Measurements from ENCODE around the gene ACACA. TPM values are rescaled to one million over a fixed set of nuclear protein-coding genes. Genes with fewer than 3 reads are reported as not detected.

ACACA gene
- polyA plus RNA-seq, 4 donors = 7.0 to 30.0 (median 16.6) TPM

DNA sequence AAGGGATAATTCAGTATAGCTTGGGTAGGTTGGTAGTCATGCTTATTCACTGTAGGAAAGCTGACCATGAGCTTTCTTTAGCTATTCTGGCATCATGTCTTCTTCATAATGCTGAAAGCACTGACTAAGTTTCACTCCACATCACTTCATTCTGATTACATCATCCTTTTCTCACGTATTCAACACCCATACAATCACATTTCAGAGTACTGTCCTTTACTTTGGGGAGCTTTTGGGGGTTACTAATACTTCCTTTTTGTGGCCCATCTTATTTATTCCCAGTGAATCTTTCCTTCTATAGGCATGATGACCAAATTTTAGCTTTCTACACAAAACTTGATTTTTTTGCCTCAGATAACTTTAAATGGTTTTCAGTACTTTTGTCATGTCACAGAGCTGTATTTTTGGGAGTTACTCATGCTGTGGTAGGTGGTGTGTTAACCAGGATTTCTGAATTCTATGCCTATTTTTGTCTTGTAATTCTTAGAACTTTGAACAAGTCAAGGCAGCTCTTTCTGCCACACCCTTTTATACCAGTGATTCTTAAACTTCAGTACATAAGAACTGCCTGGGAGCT is 23.5 kb upstream of the ACACA start:
- Histone ChIP-seq H3K27ac (ENCODE audit: low read depth in 1 of 3, low read length in 2 of 3) (no peak overlapping the region), H3K36me3 (ENCODE audit: control insufficient read depth in 3 of 3, insufficient read depth in 2 of 3, low read depth in 1 of 3, low read length in 3 of 3) (peaks cover 7 to 41% (median 15%) of the 10 kb centered on the region in 3 donors), H3K27me3 (ENCODE audit: control insufficient read depth in 3 of 3, insufficient read depth in 3 of 3, low read length in 3 of 3) (no peaks in the 10 kb centered on the region), H3K9me3 (ENCODE audit: control insufficient read depth in 2 of 2, insufficient read depth in 1 of 2, low read depth in 1 of 2, low read length in 1 of 2) (no peaks in the 10 kb centered on the region), H3K4me1 (ENCODE audit: control insufficient read depth in 3 of 3, insufficient read depth in 2 of 3, low read depth in 1 of 3, low read length in 2 of 3) (no peaks in the 10 kb centered on the region), H3K4me3 (ENCODE audit: low read depth in 1 of 3, low read length in 3 of 3) (no peak overlapping the region)
- FAIRE-seq (no peak), DNase-seq (no peak)
- WGBS, 3 donors = 37 to 56% (median 53%) methylated on average over 1 of the region's 1 CpG

DNA sequence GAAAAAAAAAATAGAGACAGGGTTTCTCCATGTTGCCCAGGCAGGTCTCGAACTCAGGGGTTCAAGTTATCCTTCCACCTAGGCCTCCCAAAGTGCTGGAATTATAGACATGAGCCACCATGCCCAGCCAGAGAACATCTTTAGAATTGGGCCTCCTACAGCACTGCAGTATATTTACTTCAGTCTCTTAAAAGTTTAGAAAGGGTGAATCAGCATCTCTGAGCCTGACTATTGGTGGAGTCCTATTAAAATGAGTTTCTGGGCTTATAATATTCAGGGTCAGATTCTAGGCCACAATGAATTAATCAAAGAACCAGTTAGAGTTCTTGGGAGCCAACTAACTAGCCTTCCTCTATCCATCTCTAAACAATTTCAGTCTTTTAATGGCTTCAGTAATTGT is 22.8 kb upstream of the ACACA start:
- DNase-seq = no peak
- Histone ChIP-seq H3K4me3 (ENCODE audit: low read depth in 1 of 3, low read length in 3 of 3) (no peak overlapping the region), H3K36me3 (ENCODE audit: control insufficient read depth in 3 of 3, insufficient read depth in 2 of 3, low read depth in 1 of 3, low read length in 3 of 3) (peaks cover 8 to 48% (median 15%) of the 10 kb centered on the region in 3 donors), H3K4me1 (ENCODE audit: control insufficient read depth in 3 of 3, insufficient read depth in 2 of 3, low read depth in 1 of 3, low read length in 2 of 3) (no peaks in the 10 kb centered on the region), H3K27ac (ENCODE audit: low read depth in 1 of 3, low read length in 2 of 3) (no peak overlapping the region), H3K27me3 (ENCODE audit: control insufficient read depth in 3 of 3, insufficient read depth in 3 of 3, low read length in 3 of 3) (no peaks in the 10 kb centered on the region), H3K9me3 (ENCODE audit: control insufficient read depth in 2 of 2, insufficient read depth in 1 of 2, low read depth in 1 of 2, low read length in 1 of 2) (no peaks in the 10 kb centered on the region)
- FAIRE-seq = no peak
- 90 to 100% (median 100%) methylated on average over 1 of the region's 1 CpG for WGBS, 3 donors

DNA sequence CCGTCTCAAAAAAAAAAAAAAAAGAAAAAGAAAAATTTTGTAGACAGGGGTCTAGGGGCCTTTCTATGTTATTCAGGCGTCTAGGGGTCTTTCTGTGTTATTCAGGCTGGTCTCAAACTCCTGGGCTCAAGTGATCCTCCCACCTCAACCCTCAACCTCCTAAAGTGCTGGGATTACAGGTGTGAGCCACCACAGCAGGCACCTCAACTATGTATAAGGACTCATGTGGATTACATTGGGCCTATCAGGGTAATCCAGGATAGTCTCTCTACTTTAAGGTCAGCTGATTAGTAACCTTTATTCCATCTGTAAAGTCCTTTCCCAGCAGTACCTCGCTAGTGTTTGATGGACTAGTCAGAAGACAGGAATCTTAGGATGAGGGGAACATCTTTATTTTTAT is 22.4 kb upstream of the ACACA start:
- Histone ChIP-seq H3K27ac (ENCODE audit: low read depth in 1 of 3, low read length in 2 of 3) (no peak overlapping the region), H3K9me3 (ENCODE audit: control insufficient read depth in 2 of 2, insufficient read depth in 1 of 2, low read depth in 1 of 2, low read length in 1 of 2) (no peaks in the 10 kb centered on the region), H3K4me3 (ENCODE audit: low read depth in 1 of 3, low read length in 3 of 3) (no peak overlapping the region), H3K36me3 (ENCODE audit: control insufficient read depth in 3 of 3, insufficient read depth in 2 of 3, low read depth in 1 of 3, low read length in 3 of 3) (peaks cover 8 to 51% (median 15%) of the 10 kb centered on the region in 3 donors), H3K27me3 (ENCODE audit: control insufficient read depth in 3 of 3, insufficient read depth in 3 of 3, low read length in 3 of 3) (no peaks in the 10 kb centered on the region), H3K4me1 (ENCODE audit: control insufficient read depth in 3 of 3, insufficient read depth in 2 of 3, low read depth in 1 of 3, low read length in 2 of 3) (no peaks in the 10 kb centered on the region)
- DNase-seq (no peak), FAIRE-seq (no peak)
- WGBS, 3 donors = 95 to 98% (median 97%) methylated on average over 2 to 3 of the region's 3 CpGs

DNA sequence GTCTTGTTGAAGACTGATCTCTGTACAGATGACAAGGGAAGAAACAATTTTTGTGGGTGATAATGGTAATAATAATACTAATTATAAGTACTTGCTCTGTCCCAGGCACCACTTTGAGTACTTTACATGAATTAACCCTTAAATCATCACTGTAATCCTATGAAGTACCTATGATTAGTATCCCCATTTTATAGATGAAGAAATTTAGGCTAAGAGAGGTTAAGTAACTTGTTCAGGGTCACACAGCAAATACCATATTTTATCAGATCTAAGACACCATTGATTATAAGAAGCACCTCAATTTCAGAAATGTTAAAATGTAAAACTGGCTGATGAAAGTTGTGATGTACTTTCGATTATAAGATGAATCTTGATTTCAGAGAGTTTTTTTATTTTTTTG is 18.6 kb upstream of the ACACA start:
- Histone ChIP-seq H3K27me3 (ENCODE audit: control insufficient read depth in 3 of 3, insufficient read depth in 3 of 3, low read length in 3 of 3) (no peaks in the 10 kb centered on the region), H3K4me1 (ENCODE audit: control insufficient read depth in 3 of 3, insufficient read depth in 2 of 3, low read depth in 1 of 3, low read length in 2 of 3) (no peaks in the 10 kb centered on the region), H3K36me3 (ENCODE audit: control insufficient read depth in 3 of 3, insufficient read depth in 2 of 3, low read depth in 1 of 3, low read length in 3 of 3) (peaks cover 13 to 59% (median 15%) of the 10 kb centered on the region in 3 donors), H3K27ac (ENCODE audit: low read depth in 1 of 3, low read length in 2 of 3) (no peak overlapping the region), H3K9me3 (ENCODE audit: control insufficient read depth in 2 of 2, insufficient read depth in 1 of 2, low read depth in 1 of 2, low read length in 1 of 2) (no peaks in the 10 kb centered on the region), H3K4me3 (ENCODE audit: low read depth in 1 of 3, low read length in 3 of 3) (no peak overlapping the region)
- DNase-seq = no peak
- 88 to 96% (median 95%) methylated on average over 1 of the region's 1 CpG for WGBS, 3 donors
- no peak for FAIRE-seq

DNA sequence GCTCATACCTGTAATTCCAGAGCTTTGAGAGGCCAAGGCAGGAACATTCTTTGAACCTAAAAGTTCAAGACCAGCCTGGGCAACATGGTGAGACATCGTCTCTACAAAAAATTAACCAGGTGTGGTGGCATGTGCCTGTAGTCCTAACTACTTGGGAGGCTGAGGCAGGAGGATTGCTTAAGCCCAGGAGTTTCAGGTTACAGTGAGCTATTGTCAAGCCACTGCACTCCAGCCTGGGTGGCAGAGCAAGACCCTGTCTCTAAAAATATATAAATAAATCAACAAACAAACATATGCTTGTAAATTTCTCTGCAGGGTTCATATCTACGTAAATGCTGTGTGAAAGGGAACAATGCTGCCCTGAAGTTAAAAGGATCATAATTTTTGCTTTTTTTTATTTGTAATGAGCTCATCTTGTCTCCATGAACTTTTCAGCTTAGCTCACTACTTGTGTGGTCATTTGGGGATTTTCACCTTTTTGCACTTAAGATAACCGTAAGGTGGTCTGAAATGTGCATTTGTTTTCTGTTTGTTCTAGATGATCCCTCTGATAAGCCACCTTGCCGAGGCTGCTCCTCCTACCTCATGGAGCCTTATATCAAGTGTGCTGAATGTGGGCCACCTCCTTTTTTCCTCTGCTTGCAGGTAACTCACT is 16.5 kb upstream of the ACACA start:
- peaks cover 12 to 64% (median 17%) of the 10 kb centered on the region in 3 donors for H3K36me3 ChIP-seq (ENCODE audit: control insufficient read depth in 3 of 3, insufficient read depth in 2 of 3, low read depth in 1 of 3, low read length in 3 of 3)
- H3K4me1 ChIP-seq (ENCODE audit: control insufficient read depth in 3 of 3, insufficient read depth in 2 of 3, low read depth in 1 of 3, low read length in 2 of 3) = no peaks in the 10 kb centered on the region
- H3K9me3 ChIP-seq (ENCODE audit: control insufficient read depth in 2 of 2, insufficient read depth in 1 of 2, low read depth in 1 of 2, low read length in 1 of 2) = no peaks in the 10 kb centered on the region
- no peak overlapping the region for H3K27ac ChIP-seq (ENCODE audit: low read depth in 1 of 3, low read length in 2 of 3)
- FAIRE-seq (no peak), DNase-seq (no peak)
- H3K27me3 ChIP-seq (ENCODE audit: control insufficient read depth in 3 of 3, insufficient read depth in 3 of 3, low read length in 3 of 3) = no peaks in the 10 kb centered on the region
- 65 to 78% (median 67%) methylated on average over 4 of the region's 4 CpGs for WGBS, 3 donors
- no peak overlapping the region for H3K4me3 ChIP-seq (ENCODE audit: low read depth in 1 of 3, low read length in 3 of 3)

DNA sequence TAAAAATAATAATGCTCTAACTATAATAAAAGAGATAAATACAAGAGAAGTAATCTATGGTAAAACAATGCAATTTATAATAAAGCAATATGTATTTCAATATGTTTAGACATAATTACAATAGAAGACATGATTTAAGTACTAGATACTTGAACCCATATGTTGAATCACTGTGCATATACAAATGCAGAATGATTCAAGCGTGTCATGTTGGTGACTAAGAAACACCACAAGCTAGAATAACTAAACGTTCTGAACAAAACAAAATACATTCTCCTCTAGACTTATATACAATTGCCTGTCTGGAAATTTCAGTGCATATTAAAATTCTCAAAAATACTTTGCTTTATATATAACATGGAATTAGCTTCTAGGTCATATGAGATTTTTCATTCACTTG is 11.2 kb upstream of the ACACA start:
- Histone ChIP-seq H3K27ac (ENCODE audit: low read depth in 1 of 3, low read length in 2 of 3) (no peak overlapping the region), H3K4me3 (ENCODE audit: low read depth in 1 of 3, low read length in 3 of 3) (no peak overlapping the region), H3K27me3 (ENCODE audit: control insufficient read depth in 3 of 3, insufficient read depth in 3 of 3, low read length in 3 of 3) (no peaks in the 10 kb centered on the region), H3K4me1 (ENCODE audit: control insufficient read depth in 3 of 3, insufficient read depth in 2 of 3, low read depth in 1 of 3, low read length in 2 of 3) (no peaks in the 10 kb centered on the region), H3K36me3 (ENCODE audit: control insufficient read depth in 3 of 3, insufficient read depth in 2 of 3, low read depth in 1 of 3, low read length in 3 of 3) (peaks cover 2 to 52% (median 8%) of the 10 kb centered on the region in 3 donors), H3K9me3 (ENCODE audit: control insufficient read depth in 2 of 2, insufficient read depth in 1 of 2, low read depth in 1 of 2, low read length in 1 of 2) (no peaks in the 10 kb centered on the region)
- 77 to 80% (median 78%) methylated on average over 2 of the region's 2 CpGs for WGBS, 3 donors
- DNase-seq = no peak
- FAIRE-seq = no peak

DNA sequence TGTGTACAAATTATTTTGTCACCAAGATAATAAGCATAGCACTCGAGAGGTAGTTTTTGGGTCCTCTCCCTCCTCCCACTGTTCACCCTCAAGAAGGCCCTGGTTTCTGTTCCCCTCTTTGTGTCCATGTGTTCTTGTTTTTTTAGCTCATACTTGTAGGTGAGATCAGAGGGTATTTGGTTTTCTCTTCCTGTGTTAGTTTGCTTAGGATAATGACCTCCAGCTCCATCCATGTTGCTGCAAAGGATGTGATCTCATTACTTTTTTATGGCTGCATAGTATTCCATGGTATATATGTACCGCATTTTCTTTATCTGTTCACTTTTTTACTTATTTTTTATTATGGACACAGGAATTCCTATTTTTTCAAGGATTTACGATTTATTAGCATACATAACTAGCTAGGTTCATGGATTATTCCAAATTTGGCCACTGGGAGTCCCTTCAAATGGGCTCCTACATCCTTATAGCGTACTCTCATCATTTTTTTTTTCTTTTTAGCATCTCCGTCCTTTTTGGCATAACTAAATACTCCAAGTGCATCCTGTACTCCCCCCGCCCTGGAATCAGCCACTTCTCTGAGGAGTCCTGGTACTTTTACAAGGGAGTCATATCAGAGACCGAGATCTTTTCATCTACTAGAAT is 7.4 kb upstream of the ACACA start:
- H3K4me3 ChIP-seq (ENCODE audit: low read depth in 1 of 3, low read length in 3 of 3) = no peak overlapping the region
- DNase-seq (no peak), FAIRE-seq (no peak)
- H3K4me1 ChIP-seq (ENCODE audit: control insufficient read depth in 3 of 3, insufficient read depth in 2 of 3, low read depth in 1 of 3, low read length in 2 of 3) = no peaks in the 10 kb centered on the region
- H3K36me3 ChIP-seq (ENCODE audit: control insufficient read depth in 3 of 3, insufficient read depth in 2 of 3, low read depth in 1 of 3, low read length in 3 of 3) = peaks cover 4 to 51% (median 8%) of the 10 kb centered on the region in 3 donors
- no peaks in the 10 kb centered on the region for H3K9me3 ChIP-seq (ENCODE audit: control insufficient read depth in 2 of 2, insufficient read depth in 1 of 2, low read depth in 1 of 2, low read length in 1 of 2)
- H3K27me3 ChIP-seq (ENCODE audit: control insufficient read depth in 3 of 3, insufficient read depth in 3 of 3, low read length in 3 of 3) = no peaks in the 10 kb centered on the region
- H3K27ac ChIP-seq (ENCODE audit: low read depth in 1 of 3, low read length in 2 of 3) = no peak overlapping the region
- WGBS, 3 donors = 92 to 97% (median 96%) methylated on average over 7 of the region's 7 CpGs

DNA sequence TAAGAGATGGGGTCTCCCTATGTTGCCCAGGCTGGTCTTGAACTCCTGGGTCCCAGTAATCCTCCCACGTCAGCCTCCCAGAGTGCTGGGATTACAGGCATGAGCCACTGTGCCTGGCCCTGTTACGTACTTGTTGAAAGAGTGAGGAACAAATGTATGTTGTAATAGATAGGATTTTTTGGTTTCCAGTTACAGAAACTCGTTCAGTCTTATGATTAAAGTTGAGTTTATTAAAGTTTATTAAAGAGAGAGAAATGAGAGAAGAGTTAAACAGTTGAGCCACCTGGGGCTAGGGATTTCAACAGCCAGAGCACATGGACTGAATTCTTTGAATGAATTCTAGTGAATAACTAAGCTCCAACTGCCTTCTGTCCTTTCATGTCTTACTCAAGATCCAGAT is 3.7 kb upstream of the ACACA start:
- Histone ChIP-seq H3K4me1 (ENCODE audit: control insufficient read depth in 3 of 3, insufficient read depth in 2 of 3, low read depth in 1 of 3, low read length in 2 of 3) (peaks cover 0 to 8% (median 0%) of the 10 kb centered on the region in 3 donors), H3K36me3 (ENCODE audit: control insufficient read depth in 3 of 3, insufficient read depth in 2 of 3, low read depth in 1 of 3, low read length in 3 of 3) (peaks cover 4 to 33% (median 8%) of the 10 kb centered on the region in 3 donors), H3K9me3 (ENCODE audit: control insufficient read depth in 2 of 2, insufficient read depth in 1 of 2, low read depth in 1 of 2, low read length in 1 of 2) (no peaks in the 10 kb centered on the region), H3K27ac (ENCODE audit: low read depth in 1 of 3, low read length in 2 of 3) (no peak overlapping the region), H3K4me3 (ENCODE audit: low read depth in 1 of 3, low read length in 3 of 3) (no peak overlapping the region), H3K27me3 (ENCODE audit: control insufficient read depth in 3 of 3, insufficient read depth in 3 of 3, low read length in 3 of 3) (no peaks in the 10 kb centered on the region)
- DNase-seq = no peak
- no peak for FAIRE-seq
- 93 to 96% (median 95%) methylated on average over 3 of the region's 3 CpGs for WGBS, 3 donors
